MG63 (cell line): ENCODE data around the gene PDLIM3. TPM values are rescaled to one million over a fixed set of nuclear protein-coding genes. Genes with fewer than 3 reads are reported as not detected.

Source experiments
- DNase-seq: peaks from one replicate; pipeline ENCODE4 v3.0.0-alpha.2; 2020
- H3K27me3 ChIP-seq: fragments of 250-450 bp; sonication (Bioruptor Pico); 2 replicates; pipeline ENCODE4 v1.5.1; 2020; ENCODE audit warnings: mild to moderate bottlenecking, moderate library complexity
- H3K36me3 ChIP-seq: fragments of 250-450 bp; sonication (Bioruptor Pico); 2 replicates; pipeline ENCODE4 v1.5.1; 2020; ENCODE audit warnings: mild to moderate bottlenecking, moderate library complexity
- H3K4me3 ChIP-seq: fragments of 250-450 bp; sonication (Bioruptor Pico); 2 replicates; pipeline ENCODE4 v1.5.1; 2020; ENCODE audit warnings: mild to moderate bottlenecking, moderate library complexity
- H3K9me3 ChIP-seq: fragments of 250-450 bp; sonication (Bioruptor Pico); 2 replicates; pipeline ENCODE4 v1.5.1; 2020; ENCODE audit warnings: mild to moderate bottlenecking, moderate library complexity
- total RNA-seq: library from RNA; depleted of rRNA; stranded (reverse); fragments of >200 nt; shearing (Covaris generic); gene quantifications from 2 replicates; pipeline ENCODE4 v1.2.3, GENCODE V29; 2014; ENCODE audit warnings: low replicate concordance; rRNA removed

Gene PDLIM3
- total RNA-seq, 1 experiment from 2014 or later, result 0.26 TPM

DNA sequence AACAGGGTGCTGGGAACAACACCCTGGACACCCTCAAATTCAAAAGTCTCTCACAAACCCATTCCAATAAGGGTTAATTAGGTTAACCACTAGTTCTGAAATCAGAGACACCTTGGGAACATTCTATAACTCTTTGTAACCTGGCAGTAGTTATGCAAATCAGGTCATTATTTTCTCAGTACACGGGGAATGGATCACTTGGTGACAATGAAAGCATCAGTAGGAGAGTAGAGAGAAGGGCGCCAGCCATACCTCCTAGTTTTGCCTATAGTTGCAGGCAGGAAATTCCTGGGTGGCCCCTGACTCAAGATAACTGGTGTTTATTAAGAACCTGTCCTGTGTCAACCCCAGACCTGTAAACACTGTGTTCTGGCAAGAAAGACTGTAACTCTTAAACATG is 66.3 kb downstream of the PDLIM3 start:
- 0 out of 2 replicates have a peak, but pooled peaks cover 2% of the 10 kb centered on the region for H3K27me3 ChIP-seq
- H3K9me3 ChIP-seq, result no peaks in the 10 kb centered on the region
- DNase-seq, result no peak
- H3K36me3 ChIP-seq, result no peaks in the 10 kb centered on the region
- no peak overlapping the region for H3K4me3 ChIP-seq

DNA sequence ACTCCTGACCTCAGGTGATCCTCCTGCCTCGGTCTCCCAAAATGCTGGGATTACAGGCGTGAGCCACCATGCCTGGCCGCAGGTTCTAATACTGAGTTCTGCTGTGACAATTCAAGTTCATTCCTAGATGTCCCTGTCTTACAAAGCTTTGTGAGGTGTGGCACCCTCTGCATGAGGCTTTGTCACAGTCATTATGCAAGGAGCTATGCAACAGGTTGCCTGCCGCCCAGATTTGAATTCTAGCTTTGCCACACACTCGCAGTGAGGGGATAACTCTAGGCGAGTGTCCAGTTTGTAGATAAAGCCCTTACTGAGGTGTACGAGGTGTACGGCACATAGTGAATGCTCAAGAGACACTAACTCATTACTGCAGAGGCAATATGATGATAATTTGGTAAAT is 67.3 kb downstream of the PDLIM3 start:
- H3K27me3 ChIP-seq, result 0 out of 2 replicates have a peak, but pooled peaks cover 2% of the 10 kb centered on the region
- no peaks in the 10 kb centered on the region for H3K36me3 ChIP-seq
- H3K9me3 ChIP-seq, result no peaks in the 10 kb centered on the region
- H3K4me3 ChIP-seq, result no peak overlapping the region
- DNase-seq, result no peak

DNA sequence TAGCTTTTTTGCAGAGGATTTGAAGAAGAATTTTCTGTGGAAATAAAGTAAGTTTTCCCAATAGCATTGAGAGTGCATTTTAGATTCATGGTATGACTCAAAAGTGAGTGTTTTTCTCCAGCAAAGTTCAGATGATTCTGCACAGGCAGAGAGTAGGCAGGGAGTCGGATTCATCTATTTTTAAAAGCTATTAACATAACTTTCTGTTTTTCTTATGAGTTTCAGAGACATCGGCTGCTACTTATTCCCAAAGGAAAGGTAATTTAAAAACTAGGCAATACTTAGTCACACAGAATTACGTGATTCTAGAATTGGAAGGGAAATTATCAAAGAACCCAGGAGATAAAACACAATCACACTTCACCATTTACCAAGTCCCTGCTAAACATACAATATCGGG is 68.2 kb downstream of the PDLIM3 start:
- Histone ChIP-seq H3K27me3 (0 out of 2 replicates have a peak, but pooled peaks cover 2% of the 10 kb centered on the region), H3K36me3 (no peaks in the 10 kb centered on the region), H3K9me3 (no peaks in the 10 kb centered on the region), H3K4me3 (no peak overlapping the region; the same call in 1 of the 2 replicates)
- DNase-seq, result no peak

DNA sequence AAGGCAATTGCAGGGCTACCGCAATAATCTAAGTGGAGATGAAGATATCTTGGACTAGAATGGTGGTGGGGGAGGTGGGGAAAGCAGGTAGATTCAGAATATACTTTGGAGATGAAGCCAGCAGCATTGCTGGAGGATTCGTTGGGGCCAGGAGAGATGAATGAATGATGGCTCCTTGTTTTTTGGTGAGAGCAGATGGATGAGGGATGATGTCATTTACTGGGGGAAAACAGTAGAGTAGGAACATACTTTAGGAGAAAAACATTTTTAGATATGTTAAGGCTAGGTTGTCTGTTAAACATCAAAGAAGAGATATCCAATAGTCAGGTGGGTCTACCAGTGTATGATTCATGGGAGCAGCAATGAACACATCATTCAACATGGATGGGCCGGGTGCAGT is 69.6 kb downstream of the PDLIM3 start:
- H3K27me3 ChIP-seq, result 0 out of 2 replicates have a peak, but pooled peaks cover 1% of the 10 kb centered on the region
- H3K4me3 ChIP-seq, result no peak overlapping the region
- no peaks in the 10 kb centered on the region for H3K36me3 ChIP-seq
- H3K9me3 ChIP-seq, result no peaks in the 10 kb centered on the region
- DNase-seq, result no peak

DNA sequence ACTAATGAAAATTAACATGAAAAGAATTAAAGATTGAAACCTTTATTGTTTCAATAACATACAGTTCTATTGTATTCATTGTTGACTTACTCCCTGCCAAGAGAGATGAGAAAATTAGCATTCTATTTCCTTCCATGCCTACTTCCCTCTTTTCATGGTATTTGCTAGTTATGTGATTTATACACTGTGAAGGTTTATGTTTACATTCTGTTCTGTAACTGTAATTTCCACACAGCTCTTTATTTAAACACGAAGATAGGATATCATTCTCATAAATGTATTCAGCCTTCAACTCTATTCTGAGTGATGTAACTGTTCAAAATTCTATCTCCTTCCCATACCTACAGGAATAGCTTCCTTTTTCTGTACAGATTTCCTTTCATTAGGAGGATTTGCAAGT is 70.4 kb downstream of the PDLIM3 start:
- H3K36me3 ChIP-seq, result no peaks in the 10 kb centered on the region
- DNase-seq, result no peak

DNA sequence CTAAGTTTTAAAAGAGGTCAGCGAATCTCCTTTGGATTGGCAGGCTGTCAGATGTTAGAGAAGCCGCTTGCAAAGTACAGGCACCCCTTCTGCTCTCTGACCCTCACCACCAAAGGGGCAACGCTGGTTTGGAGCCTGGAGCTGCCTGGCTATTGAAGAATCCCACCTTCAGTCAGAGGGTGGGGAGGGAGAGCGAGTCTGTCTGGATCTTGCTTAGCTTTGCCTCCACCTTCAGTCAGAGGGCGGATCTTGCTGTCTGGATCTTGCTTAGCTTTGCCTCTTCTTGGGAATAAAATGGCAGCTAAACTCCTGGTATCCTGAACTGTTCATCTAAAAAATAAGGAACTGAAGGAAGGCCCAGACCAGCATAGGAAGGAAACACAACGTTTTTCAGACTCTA is 71.1 kb downstream of the PDLIM3 start:
- Histone ChIP-seq H3K4me3 (no peak overlapping the region), H3K27me3 (no peaks in the 10 kb centered on the region), H3K36me3 (no peaks in the 10 kb centered on the region), H3K9me3 (no peaks in the 10 kb centered on the region)
- DNase-seq, result no peak

More for the DNA sequence above, 70.4 kb downstream of the PDLIM3 start:
- Histone ChIP-seq H3K9me3 (no peaks in the 10 kb centered on the region), H3K4me3 (no peak overlapping the region), H3K27me3 (no peaks in the 10 kb centered on the region)

DNA sequence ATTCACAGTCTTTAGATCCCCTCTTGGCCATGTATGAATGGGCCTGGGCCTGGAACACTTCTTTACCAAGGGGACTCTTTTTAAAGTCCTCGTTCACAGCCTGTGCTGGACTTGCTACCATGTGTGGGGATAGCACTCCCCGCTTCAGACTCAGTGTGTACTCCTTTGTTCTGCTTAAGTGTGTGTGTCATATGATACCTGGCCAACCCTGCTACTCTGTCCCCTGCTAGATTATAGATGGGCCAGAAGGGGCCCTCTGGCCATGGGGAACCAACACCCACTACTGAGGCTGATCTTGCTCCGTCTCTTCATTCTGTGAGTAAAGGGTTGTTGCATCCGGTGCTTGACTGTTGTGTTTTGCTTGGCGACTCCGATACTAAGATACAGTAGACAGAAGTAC is 71.8 kb downstream of the PDLIM3 start:
- Histone ChIP-seq H3K27me3 (no peaks in the 10 kb centered on the region), H3K36me3 (no peaks in the 10 kb centered on the region), H3K9me3 (no peaks in the 10 kb centered on the region), H3K4me3 (no peak overlapping the region)
- no peak for DNase-seq

DNA sequence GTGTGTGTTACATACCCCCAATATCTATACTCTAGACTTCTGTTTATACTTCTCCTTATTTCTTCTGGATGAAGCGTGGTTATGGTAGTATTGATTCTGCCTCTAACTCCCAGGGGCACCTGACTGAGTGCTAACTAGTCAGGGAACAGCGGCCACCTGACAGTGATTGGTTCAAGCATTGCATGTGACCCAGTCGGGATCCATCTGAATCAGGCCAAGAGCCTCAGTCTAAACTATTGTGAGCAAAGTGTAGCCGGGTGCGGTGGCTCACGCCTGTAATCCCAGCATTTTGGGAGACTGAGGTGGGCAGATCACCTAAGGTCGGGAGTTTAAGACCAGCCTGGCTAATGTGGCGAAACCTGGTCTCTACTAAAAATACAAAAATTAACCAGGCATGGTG is 73.7 kb downstream of the PDLIM3 start:
- Histone ChIP-seq H3K36me3 (no peaks in the 10 kb centered on the region), H3K27me3 (no peaks in the 10 kb centered on the region), H3K9me3 (no peaks in the 10 kb centered on the region), H3K4me3 (no peak overlapping the region)
- no peak for DNase-seq

DNA sequence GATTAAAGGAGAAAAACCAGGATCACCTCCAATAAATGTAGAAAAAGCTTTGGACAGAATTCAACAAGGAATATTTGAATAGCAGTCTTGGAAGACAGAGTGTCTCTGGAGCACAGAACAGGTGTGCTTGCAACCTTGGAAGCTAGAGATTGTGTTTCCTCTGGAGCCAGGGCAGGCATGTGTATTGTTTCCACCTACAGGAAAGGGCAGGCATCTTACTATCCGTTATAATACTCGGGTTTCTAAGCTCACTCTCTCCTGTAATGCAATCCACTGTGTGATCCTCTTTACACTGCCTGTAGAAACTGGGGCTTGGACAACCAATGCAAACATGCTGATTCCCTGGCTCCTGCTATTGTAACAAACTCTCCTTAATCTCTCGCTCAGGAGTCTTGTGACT is 78.2 kb downstream of the PDLIM3 start:
- H3K4me3 ChIP-seq, result no peak overlapping the region
- no peaks in the 10 kb centered on the region for H3K27me3 ChIP-seq
- no peak for DNase-seq
- no peaks in the 10 kb centered on the region for H3K9me3 ChIP-seq
- no peaks in the 10 kb centered on the region for H3K36me3 ChIP-seq

DNA sequence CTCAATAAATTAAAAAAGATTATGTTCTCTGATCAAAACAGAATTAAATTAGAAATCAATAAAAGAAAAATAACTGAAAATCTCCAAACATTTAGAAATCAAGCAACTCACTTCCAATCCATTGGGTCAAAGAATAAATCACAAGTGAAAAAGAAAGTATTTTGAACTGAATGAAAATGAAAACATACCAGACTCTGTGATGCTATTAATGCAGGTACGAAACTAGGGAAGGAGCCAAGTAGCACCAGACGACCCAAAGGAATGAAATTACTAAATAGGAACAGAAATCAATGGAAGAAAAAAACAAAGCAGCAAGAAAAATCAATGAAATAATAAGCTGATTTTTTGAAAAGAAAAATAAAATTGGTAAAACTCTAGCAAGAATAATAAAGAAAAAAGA is 79.2 kb downstream of the PDLIM3 start:
- H3K27me3 ChIP-seq, result no peaks in the 10 kb centered on the region
- H3K9me3 ChIP-seq, result no peaks in the 10 kb centered on the region
- no peak for DNase-seq
- H3K36me3 ChIP-seq, result no peaks in the 10 kb centered on the region
- no peak overlapping the region for H3K4me3 ChIP-seq

Other genes starting within 250 kb of the PDLIM3 start
- gene LRP2BP, start 139.6 kb downstream of the PDLIM3 start, total RNA-seq, result 0.43 TPM in 1 of 2 replicates, not detected in the other
- gene ANKRD37, start 138.7 kb downstream of the PDLIM3 start, total RNA-seq, result 1.2 and 1.7 TPM in 2 replicates
- gene UFSP2, start 109.5 kb downstream of the PDLIM3 start, total RNA-seq, result 12.2 and 19.9 TPM in 2 replicates
- gene CCDC110, start 63.8 kb downstream of the PDLIM3 start, total RNA-seq, result not detected in 2 replicates